NCI-H69 (cell line): ENCODE measurements around the gene MTHFD1L.
"Not testable (repeated sequence)": the region's sequence is repeated elsewhere in the genome, so short reads cannot be mapped to it uniquely, and the experiment has no call there.

Experiments used
- DNase-seq: peaks from one replicate; lab custom pipeline; 2025; lab: John Stamatoyannopoulos, UW

Gene MTHFD1L

GRCh38 chr6:151123641-151124040 is 258.1 kb downstream of the MTHFD1L start:
- not testable (repeated sequence) for DNase-seq

GRCh38 chr6:151125242-151125641 is 259.7 kb downstream of the MTHFD1L start:
- not testable (repeated sequence) for DNase-seq

GRCh38 chr6:151125651-151126416 is 260.3 kb downstream of the MTHFD1L start:
- DNase-seq = not testable (repeated sequence)

GRCh38 chr6:151126417-151126724 is 260.9 kb downstream of the MTHFD1L start:
- not testable (repeated sequence) for DNase-seq

GRCh38 chr6:151127133-151127798 is 261.8 kb downstream of the MTHFD1L start:
- not testable (repeated sequence) for DNase-seq

GRCh38 chr6:151128763-151129370 is 263.4 kb downstream of the MTHFD1L start:
- no peak for DNase-seq

GRCh38 chr6:151130329-151130728 is 264.8 kb downstream of the MTHFD1L start:
- no peak for DNase-seq

GRCh38 chr6:151131324-151132007 is 266.0 kb downstream of the MTHFD1L start:
- no peak for DNase-seq

- DNase-seq = peak; percentile 34
These were observed 270.7 kb downstream of the MTHFD1L start for GRCh38 chr6:151136141-151136755.

GRCh38 chr6:151137542-151137941 is 272.0 kb downstream of the MTHFD1L start:
- peak; percentile 87 for DNase-seq

- no peak for DNase-seq
These were observed 274.0 kb downstream of the MTHFD1L start for GRCh38 chr6:151139524-151139923.

GRCh38 chr6:151140767-151141166 is 275.3 kb downstream of the MTHFD1L start:
- DNase-seq = no peak

- DNase-seq = no peak
These were observed 276.2 kb downstream of the MTHFD1L start for GRCh38 chr6:151141685-151142084.

- DNase-seq = no peak
These were observed 277.2 kb downstream of the MTHFD1L start for GRCh38 chr6:151142676-151143075.

GRCh38 chr6:151143337-151143736 is 277.8 kb downstream of the MTHFD1L start:
- no peak for DNase-seq

GRCh38 chr6:151143806-151144205 is 278.3 kb downstream of the MTHFD1L start:
- DNase-seq = no peak

GRCh38 chr6:151147118-151147832 is 281.8 kb downstream of the MTHFD1L start:
- DNase-seq = no peak

GRCh38 chr6:151148111-151148510 is 282.6 kb downstream of the MTHFD1L start:
- no peak for DNase-seq

GRCh38 chr6:151149793-151150192 is 284.3 kb downstream of the MTHFD1L start:
- no peak for DNase-seq
